22Rv1 (cell line): ENCODE measurements around the gene LAYN.

ENCODE experiments used
- ZFX ChIP-seq: fragments of 450-650 bp; IDR thresholded peaks from 2 replicates; pipeline ENCODE4 v1.6.1; 2017; ENCODE audit warnings: antibody characterized with exemption, borderline replicate concordance
- TF ChIP-seq, protein P1 (sequence below): fragments of 450-650 bp; IDR thresholded peaks from 2 replicates; pipeline ENCODE4 v1.5.1; 2017; ENCODE audit warnings: mild to moderate bottlenecking

DNA sequence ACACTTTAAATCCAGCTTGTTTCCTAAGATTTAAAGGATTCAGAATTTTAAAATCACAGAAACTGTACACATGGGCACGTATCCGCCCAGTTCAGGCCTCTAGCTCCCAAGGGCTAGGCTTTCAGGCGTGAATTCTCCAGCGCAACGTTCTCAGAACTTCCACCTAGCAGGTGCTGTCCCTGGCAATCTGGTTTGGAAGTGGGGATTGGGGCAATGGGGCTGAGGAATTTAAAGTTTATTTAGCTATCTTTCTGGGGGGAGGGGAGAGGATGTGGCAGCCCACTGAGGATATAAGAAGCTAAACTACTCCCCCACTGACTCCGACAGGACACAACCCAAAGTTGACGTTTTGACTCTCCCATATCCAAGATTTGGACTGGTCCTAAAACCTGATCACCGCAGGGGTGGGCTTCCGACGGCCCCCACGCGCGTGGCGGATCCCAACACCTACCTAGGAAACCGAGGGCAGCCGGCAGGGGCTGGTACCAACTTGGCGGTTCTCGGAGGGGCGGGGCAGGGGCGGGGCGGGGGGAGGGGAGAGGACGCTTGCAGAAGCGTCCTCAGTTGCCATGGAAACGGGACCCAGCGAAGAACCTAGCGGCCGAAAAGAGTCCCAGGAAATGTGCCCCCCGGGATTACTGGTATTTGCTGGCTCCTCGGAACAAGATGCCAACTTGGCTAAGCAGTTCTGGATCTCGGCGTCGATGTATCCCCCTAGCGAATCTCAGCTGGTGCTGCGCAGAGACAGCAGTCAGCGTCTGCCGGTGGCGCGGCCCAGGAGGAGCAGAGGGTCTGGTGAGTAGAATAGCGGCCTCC is 26.1 kb upstream of the LAYN start, which contains the start of gene HOATZ:
- TF ChIP-seq, protein P1, sequence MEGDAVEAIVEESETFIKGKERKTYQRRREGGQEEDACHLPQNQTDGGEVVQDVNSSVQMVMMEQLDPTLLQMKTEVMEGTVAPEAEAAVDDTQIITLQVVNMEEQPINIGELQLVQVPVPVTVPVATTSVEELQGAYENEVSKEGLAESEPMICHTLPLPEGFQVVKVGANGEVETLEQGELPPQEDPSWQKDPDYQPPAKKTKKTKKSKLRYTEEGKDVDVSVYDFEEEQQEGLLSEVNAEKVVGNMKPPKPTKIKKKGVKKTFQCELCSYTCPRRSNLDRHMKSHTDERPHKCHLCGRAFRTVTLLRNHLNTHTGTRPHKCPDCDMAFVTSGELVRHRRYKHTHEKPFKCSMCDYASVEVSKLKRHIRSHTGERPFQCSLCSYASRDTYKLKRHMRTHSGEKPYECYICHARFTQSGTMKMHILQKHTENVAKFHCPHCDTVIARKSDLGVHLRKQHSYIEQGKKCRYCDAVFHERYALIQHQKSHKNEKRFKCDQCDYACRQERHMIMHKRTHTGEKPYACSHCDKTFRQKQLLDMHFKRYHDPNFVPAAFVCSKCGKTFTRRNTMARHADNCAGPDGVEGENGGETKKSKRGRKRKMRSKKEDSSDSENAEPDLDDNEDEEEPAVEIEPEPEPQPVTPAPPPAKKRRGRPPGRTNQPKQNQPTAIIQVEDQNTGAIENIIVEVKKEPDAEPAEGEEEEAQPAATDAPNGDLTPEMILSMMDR = no peak
- no peak for TF ChIP-seq ZFX
